GM12801 (cell line): ENCODE measurements around the gene GANAB.

Source experiments
- CTCF ChIP-seq: IDR thresholded peaks from one replicate; pipeline ENCODE4 v1.5.1; 2011; ENCODE audit warnings: control low read depth; ENCODE audit not compliant: insufficient read length; ENCODE audit errors: extremely low read depth

Gene GANAB

GRCh38 chr11:62621567-62622470 lies 24.6 kb downstream of the GANAB start, which contains the start of gene B3GAT3:
TSS of gene B3GAT3 (minus strand) at chr11:62621986. CDS start at chr11:62621947, 39 bp downstream.
- TF ChIP-seq CTCF: no peak

DNA sequence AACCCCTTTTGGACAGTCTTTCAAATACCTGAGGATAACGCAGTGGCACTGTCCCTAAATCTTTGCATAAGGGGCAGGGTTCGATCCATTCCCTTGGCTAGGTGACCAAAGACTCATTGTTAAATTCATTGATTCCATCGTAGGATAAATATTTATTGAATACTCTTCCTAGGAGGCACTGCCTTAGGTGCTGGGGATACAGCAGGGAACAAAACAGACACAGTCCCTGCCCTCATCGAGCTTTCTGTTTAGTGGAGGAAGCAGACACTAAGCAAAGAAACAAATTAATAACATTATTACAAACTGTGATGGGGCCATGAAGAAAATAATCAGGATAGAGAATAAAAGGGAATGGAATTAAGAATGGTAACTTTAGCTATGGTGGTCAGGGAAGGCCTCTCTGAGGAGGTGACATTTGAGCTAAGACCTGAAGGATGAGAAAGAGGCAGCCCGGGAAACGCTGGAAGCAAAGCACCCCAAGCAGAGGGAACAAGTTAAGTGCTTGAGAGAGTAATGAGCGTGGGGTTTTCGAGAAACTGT lies 25.3 kb downstream of the GANAB start:
- no peak for TF ChIP-seq CTCF

DNA sequence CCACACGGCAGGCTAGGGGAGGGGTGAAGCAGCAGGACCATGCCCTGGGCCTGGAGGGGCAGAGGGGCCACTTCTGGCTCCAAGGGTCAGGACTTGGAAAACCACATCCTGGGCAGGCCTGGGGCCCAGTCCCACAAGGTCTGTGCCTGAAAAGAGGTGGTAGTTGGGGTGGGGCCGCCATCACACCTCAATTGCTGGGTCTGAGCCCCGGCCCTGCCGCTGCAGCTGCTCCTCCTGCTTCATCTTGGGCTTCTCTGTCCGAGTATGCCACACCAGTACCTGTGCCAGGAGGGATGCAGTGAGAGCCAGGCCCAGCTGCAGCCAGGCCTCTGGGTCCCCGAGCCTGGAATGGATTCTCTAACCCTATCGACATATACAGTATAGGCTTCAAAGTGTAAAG lies 30.9 kb downstream of the GANAB start:
- no peak for TF ChIP-seq CTCF

- no peak for TF ChIP-seq CTCF
Measured at GRCh38 chr11:62614275-62614674, 32.1 kb downstream of the GANAB start.

DNA sequence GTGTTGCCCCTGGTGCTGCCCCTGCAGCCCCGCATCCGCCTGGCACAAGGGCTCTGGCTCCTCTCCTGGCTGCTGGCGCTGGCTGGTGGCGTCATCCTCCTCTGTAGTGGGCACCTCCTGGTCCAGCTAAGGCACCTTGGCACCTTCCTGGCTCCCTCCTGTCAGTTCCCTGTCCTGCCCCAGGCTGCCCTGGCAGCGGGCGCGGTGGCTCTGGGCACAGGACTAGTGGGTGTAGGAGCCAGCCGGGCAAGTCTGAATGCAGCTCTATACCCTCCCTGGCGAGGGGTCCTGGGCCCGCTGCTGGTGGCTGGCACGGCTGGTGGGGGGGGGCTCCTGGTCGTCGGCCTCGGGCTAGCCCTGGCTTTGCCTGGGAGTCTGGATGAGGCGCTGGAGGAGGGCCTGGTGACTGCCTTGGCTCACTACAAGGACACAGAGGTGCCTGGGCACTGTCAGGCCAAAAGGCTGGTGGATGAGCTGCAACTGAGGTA lies 33.1 kb downstream of the GANAB start:
- TF ChIP-seq CTCF: no peak

GRCh38 chr11:62612366-62613290 lies 33.8 kb downstream of the GANAB start, which contains the start of the genes EML3 and ROM1:
TSS of gene EML3 (minus strand) at chr11:62612775. CDS start at chr11:62612457, 318 bp downstream.
TSS of gene ROM1 (plus strand) at chr11:62613257. CDS start at chr11:62613282, 25 bp downstream.
- TF ChIP-seq CTCF: no peak
